SIG-M5 treated with dmso at 0.1 percent for 504 hours (cell line): ENCODE results near the gene PROK2.

Source experiments
- DNase-seq: peaks from one replicate; lab custom pipeline; 2025; ENCODE audit not compliant: unreplicated experiment; lab: John Stamatoyannopoulos, UW

Gene PROK2, protein sequence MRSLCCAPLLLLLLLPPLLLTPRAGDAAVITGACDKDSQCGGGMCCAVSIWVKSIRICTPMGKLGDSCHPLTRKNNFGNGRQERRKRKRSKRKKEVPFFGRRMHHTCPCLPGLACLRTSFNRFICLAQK

DNA sequence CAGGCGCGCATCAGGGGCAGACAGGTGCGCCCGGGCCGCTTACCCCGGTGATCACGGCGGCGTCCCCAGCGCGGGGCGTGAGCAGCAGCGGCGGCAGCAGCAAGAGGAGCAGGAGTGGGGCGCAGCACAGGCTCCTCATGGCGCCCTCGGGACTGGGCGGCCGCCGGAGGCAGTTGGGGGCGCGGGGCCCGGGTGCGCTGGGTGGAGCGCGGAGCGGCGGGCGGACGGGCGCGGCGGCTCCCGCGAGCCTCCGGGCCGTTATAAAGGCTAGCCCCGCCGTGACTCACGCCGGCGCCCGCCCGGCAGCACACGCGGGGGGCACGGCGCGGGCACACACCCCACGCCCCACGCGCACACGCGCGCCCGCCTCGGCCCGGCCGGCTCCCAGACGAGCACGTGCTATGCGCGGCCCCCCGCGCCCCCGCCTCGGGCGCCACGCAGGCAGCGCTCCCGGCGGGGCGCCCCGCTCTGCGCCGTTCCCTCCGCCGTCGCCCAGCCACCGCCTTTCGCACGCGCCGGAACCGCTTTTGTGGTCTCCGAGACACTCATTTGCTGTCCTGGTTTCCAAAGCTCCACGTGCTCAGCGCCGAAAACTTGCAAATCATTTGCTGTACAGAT is at the start of gene PROK2:
PROK2 (minus strand) TSS at position 235 of the 618 bp plus-strand sequence; CDS start at position 139, 96 bp downstream.
- peak; percentile 44 for DNase-seq

DNA sequence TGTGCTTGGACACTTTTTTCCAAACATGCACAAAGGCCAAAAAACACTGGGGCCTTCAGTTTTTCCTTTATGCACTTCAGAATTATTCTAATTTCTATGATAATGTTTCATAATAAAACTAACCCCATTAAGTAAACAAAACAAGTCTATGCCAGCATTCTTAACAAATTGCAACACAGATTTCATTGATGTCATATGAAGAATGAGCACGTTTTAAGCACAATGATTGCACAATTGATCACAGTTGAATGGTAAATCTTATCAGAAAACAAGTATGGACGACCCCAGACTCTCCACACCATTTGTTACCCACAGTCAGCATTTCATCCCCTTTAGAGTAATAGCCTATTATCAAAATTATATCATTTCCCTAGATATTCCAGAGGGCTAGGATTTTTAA is 46.7 kb upstream of the PROK2 start:
- DNase-seq: no peak

DNA sequence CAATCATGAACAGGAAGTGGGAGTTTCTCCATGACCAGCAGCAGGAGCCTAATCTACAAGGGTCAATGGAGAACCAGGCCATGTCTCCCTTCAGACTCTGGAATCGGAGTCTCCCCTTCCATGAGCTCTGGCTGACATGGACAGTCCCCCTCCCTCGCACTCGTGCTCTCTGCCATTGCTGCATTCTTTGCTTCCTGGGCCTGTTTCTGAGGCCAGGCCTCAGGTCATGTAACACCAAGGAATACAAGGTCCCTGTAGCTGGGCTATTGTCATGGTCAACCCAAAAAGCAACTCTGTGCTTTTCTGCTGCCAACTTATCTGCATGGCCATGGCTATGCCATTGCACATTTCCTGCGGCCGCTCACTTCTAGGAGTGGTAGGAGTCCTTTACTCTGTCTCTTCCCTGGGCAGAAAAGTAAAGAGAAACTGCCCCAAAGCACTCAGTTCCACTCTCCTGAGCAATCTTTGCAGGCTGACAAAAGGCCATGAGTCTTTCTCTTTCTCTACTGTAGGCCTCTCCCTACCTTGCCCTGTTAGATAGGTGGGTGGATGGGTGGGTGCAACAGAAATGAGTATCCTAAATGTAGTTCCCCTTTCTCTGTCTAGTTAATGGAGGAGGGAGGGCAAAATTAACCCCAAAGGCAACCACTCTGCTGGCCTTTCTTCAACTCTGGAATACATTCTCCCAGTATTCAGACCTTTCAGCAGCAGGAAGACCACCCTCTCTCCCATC is 40.8 kb upstream of the PROK2 start:
- DNase-seq: no peak

DNA sequence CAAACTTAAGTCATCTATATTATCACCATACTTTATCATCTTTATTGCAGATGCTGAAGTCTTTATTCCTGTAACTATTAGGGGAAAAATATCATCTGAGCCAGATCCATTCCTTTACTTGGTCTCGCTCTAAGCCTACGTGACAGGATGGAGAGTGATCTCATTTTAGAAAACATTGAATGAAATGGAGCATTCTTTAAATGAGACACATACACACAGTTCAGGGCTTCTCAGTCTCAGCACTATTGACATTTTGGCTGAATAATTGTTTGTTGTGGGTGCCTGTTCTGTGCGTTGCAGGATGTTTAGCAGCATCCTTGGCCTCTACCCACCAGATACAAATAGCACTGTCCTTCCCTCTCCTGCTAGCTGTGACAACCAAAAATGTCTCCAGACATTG is 36.2 kb upstream of the PROK2 start:
- no peak for DNase-seq

DNA sequence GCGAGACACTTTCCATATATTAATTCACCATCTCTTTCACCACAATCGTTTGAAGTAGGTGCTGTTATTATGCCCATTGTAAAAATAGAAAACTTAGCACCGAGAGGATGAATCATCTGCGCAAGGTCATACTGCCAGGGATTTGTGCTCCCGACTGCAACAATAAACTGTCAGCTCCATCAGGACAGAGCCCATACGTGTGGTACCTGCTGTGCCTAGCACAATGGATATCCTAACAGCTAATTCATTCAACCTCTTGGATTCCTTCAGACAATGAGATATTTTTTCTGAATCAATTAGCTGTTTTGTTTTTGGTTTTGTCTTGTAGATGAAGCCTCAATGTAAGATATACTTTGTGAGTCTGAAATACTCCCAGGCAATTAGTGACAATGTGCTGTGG is 32.3 kb upstream of the PROK2 start:
- no peak for DNase-seq

DNA sequence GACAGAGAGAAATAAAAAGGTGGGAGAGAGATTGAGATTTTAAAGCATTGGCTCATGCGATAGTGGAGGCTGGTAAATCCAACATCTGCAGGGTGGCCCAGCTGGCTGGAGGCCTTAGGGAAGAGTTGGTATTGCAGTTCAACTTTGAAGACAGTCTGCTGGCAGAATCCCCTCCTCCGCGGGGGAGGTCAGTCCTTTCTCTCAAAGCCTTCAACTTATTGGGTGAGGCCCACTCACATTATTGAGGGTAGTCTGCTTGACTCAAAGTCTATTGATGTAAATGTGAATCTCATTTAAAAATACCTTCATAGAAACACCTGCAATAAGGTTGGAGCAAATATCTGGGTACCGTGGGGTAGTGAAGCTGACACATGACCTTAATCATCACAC is 31.8 kb upstream of the PROK2 start:
- no peak for DNase-seq

GRCh38 chr3:71815340-71816067 is 30.6 kb upstream of the PROK2 start:
- DNase-seq: no peak

- peak; percentile 36 for DNase-seq
Measured at GRCh38 chr3:71813704-71814103, 28.8 kb upstream of the PROK2 start.

DNA sequence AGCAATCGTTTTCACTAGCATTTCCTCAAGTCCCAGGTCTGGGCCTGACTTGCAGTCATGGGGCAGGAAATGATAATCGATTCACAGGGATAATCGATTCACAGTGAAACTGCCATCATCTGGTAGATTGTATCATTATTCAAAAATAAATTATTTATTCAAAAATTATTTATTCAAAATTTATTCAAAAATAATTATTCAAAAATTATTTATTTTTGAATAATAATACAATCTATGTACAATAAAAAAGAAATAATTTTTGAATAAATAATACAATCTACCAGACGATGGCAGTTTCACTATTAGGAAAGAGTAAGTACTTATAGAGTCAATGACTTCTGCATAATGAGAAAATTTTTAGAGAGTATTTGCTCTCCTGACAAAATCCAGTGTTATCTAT is 28.1 kb upstream of the PROK2 start:
- DNase-seq: no peak

- no peak for DNase-seq
Measured at GRCh38 chr3:71810056-71810455, 25.1 kb upstream of the PROK2 start.

- no peak for DNase-seq
Measured at GRCh38 chr3:71809321-71810026, 24.5 kb upstream of the PROK2 start.

DNA sequence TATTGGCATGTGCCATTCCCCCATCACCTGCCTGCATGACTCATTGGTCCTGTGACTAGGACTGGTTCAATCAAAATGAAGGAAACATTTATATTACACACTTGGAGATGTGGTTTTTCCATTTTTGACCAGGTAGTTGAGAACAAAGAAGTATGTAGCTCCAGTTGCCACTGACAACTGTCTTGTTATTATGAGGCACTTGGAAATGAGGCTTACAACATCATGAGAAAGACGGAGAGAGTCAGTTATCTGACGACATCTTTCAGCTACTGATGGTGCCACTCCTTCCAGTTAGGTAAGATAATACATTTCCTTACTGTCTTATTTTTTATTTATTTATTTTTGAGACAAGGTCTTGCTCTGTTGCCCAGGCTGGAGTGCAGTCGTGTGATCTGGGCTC is 21.8 kb upstream of the PROK2 start:
- DNase-seq: no peak

GRCh38 chr3:71805691-71806090 is 20.7 kb upstream of the PROK2 start:
- DNase-seq: no peak

GRCh38 chr3:71805199-71805598 is 20.3 kb upstream of the PROK2 start:
- DNase-seq: peak; percentile 38

DNA sequence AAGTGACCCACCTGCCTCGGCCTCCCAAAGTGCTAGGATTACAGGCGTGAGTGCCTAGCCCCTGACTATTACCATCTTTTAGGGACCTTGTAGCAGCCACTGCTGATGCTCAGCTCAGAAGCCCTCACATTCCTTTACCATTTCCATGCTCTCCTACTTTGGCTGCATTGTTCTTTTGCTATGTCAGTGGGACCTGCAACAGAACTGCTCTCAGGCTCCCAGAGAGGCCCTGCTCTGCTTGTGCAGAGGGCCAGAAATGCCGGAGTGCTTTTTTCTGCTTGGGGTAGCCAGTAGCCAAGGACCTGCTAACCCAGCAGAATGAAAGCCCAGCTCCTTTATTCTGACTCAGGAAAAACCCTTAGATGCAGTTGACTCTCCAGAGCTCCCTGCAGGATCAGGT is 18.3 kb upstream of the PROK2 start:
- DNase-seq: no peak

DNA sequence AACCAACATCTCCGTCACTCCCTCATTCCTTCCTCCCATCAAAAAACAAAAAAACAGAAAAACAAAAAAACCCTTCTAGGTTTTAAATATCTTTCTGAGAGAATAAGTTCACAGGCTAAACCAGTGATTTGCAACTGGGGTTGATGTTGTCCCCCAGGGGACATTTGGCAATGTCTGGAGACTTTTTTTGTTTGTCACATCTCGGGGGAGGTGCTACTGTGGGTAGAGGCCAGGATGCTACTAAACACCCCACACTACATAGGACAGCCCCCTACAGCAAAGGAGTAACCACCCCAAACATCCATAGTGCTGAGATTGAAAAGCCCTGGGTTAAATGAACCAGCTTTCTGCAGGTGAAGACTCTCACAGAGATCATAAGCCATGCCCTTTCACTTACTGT is 17.0 kb upstream of the PROK2 start:
- DNase-seq: no peak

DNA sequence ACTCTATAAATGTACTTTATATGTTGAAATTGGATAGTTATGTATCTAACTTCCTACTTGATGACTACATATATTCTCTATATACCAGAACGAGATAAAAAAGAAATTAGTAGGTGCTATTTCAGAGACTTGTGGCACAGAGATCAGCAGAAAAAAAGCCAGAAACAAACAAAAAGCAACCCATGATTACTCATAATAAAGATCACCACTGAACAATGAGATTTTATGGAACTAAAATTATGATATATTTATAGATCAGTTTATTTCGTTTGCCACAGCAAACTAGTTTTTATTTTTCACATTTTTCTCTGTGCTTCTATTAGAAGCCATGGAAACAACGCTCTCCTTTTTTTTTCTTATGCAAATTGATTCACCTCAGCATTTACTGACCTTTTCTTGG is 15.1 kb upstream of the PROK2 start:
- DNase-seq: no peak

DNA sequence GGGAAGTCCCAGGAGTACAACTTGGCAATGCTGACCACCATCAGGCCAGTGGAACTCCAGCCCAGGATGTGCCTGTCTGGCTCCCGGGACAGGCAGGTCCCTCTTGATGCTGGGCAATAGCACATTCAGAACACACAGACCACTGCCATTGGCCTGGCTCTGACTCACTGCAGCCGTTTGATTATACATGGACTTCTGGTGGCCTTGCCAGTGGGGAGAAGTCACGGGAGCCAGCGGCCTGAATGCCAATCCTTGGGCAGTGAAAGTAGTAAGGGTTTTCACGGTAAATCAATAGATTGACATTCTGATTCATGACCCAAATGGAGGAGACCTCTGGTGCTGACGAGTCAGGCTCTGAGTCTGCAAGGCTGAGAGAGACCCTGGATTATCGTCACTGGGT is 12.5 kb upstream of the PROK2 start:
- DNase-seq: no peak

GRCh38 chr3:71796290-71796689 is 11.3 kb upstream of the PROK2 start:
- DNase-seq: no peak

DNA sequence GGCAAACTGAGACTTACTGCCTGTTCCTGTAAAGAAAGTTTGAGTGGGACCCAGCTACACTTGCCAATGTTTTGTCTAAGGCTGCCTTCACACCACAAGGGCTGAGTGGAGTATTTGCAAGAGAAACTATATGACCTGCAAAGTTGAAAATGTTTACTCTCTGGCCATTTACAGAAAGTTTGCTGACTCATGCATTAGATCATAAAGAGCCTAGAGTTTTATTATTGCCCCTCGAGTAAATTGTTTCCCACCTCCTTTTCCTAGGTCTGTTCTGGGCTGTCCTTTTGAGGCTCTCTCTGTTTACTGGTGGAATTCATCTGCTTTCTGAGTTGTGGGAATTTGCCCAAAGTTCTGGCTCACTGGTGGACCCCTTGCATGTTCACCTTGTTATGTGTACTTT is 6.7 kb upstream of the PROK2 start:
- no peak for DNase-seq

DNA sequence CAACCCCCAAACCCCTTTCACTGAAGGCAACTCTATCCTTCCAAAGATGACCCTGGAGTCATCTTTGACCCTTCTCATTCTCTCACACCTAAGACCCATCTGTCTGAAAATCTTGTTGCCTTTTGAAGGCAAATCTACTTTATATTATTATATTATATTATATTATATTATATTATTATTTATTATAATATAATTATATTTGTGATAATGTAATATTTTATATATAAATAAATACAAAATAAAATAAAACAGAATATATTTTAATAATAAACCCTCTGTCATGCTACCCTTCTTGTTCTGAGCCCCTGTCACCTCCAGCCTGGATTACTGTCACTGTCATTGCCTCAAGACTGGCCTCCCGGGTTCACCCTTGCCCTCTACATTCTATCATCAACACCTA is 5.0 kb upstream of the PROK2 start:
- no peak for DNase-seq
